ENCODE results near the gene SELENOM.

DNA sequence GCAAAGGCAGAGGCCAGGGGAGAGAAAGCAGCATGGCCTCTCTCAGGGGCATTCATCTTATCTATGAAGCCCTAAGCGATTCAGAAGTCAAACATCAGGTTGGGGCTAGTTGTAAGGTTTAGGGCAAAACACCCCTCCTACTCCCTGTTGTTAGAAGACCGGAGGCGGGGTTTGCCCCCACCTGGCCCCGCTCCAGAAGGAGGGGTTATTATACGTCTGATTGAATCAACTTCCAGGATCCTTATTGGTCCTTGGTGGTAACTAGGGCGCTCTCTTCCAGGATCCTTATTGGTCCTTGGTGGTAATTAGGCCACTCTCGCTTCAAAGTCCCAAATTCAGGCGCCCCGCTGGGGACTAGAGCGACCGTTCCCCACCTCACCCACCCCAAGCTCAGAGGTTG is 38.4 kb downstream of the SELENOM start:
- TF ChIP-seq POLR2A (IDR thresholded peaks at IDR 0.05; ENCODE audit: low read length) (no peak), GATA1 (IDR thresholded peaks at IDR 0.05; ENCODE audit: low read depth, low read length) (no peak)

All from erythroblast (primary cell).